Measurements from ENCODE around the gene MAZ. TPM values are rescaled to one million over a fixed set of nuclear protein-coding genes. Genes with fewer than 3 reads are reported as not detected.

Gene MAZ
- polyA plus RNA-seq, 1 of the 3 experiments (the other 2 are of a cell fraction) = 163 TPM

GRCh38 chr16:29807426-29808218 lies 1.3 kb downstream of the MAZ start (continued):
- TF ChIP-seq RXRA (IDR thresholded peaks at IDR 0.05; ENCODE audit: borderline replicate concordance, low read depth) (no peak), PBX3 (IDR thresholded peaks at IDR 0.05) (peak; percentile 28; the same call in 1 of the 2 replicates), EZH2phosphoT487 (IDR thresholded peaks at IDR 0.05; ENCODE audit: borderline replicate concordance, low read depth) (no peak), NFIC (IDR thresholded peaks at IDR 0.05; ENCODE audit: borderline replicate concordance) (no peak), NRF1 (IDR thresholded peaks at IDR 0.05; ENCODE audit: low read depth, low read length) (no peak), ZBTB33 (IDR thresholded peaks at IDR 0.05; ENCODE audit: borderline replicate concordance, low read depth) (no peak), JUND (IDR thresholded peaks at IDR 0.05) (no peak), RFX5 (IDR thresholded peaks at IDR 0.05; ENCODE audit: low read length) (no peak), MEF2A (IDR thresholded peaks at IDR 0.05; ENCODE audit: borderline replicate concordance, low read depth) (no peak), GABPA (IDR thresholded peaks at IDR 0.05; ENCODE audit: low read depth) (peak; percentile 65; the same call in 1 of the 2 replicates), REST (IDR thresholded peaks at IDR 0.05; ENCODE audit: low read depth, low read length) (0 out of 2 replicates have a peak, but pooled peaks have one; percentile 53), RAD21 (IDR thresholded peaks at IDR 0.05; ENCODE audit: low read length) (peak; percentile 63), SMC3 (IDR thresholded peaks at IDR 0.05; ENCODE audit: low read depth, low read length) (peak; percentile 46), SIN3A (IDR thresholded peaks at IDR 0.05; ENCODE audit: borderline replicate concordance, low read depth, low read length) (no peak), MXI1 (IDR thresholded peaks at IDR 0.05; ENCODE audit: low read depth, low read length) (peak; percentile 88; the same call in 1 of the 2 replicates)
